Fibroblast of villous mesenchyme (primary cell): ENCODE results near the gene SLC2A8. TPM values are rescaled to one million over a fixed set of nuclear protein-coding genes. Genes with fewer than 3 reads are reported as not detected.
A peak's percentile ranks its signal among the peaks of the same experiment; 100 is the strongest.

Experiments
- DNase-seq: peaks from one replicate; pipeline ENCODE4 v3.0.0-alpha.2; 2010; ENCODE audit warnings: low read depth
- H3K4me3 ChIP-seq: 2 replicates; pipeline ENCODE4 v1.5.1; 2011; ENCODE audit warnings: low read depth, mild to moderate bottlenecking, low read length
- total RNA-seq: library from RNA; depleted of rRNA; stranded (reverse); fragments of >200 nt; gene quantifications from 2 replicates; pipeline ENCODE4 v1.2.3, GENCODE V29; 2012
- TF ChIP-seq, protein P1 (sequence below): IDR thresholded peaks from 2 replicates; pipeline ENCODE4 v1.5.1; 2012; ENCODE audit warnings: low read depth, mild to moderate bottlenecking, low read length; ENCODE audit not compliant: insufficient read depth

Gene SLC2A8
- total RNA-seq, 1 donor = 8.2 TPM

DNA sequence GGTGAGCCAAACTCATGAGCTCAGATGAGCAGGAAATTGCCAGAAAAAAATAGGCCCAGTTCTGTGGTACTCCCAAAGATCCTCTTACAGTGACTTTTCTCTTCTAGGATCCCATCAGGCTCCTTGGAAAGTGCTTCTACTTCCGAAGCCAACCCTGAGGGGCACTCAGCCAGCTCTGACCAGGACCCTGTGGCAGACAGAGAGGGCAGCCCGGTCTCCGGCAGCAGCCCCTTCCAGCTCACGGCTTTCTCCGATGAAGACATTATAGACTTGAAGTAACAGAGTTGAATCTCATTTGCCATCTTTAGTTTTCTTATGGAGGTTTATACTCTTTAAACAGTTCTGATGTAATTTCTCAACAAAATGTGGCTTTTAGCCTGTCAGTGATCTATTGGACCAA lies 4.0 kb upstream of the SLC2A8 start:
- no peak for DNase-seq

DNA sequence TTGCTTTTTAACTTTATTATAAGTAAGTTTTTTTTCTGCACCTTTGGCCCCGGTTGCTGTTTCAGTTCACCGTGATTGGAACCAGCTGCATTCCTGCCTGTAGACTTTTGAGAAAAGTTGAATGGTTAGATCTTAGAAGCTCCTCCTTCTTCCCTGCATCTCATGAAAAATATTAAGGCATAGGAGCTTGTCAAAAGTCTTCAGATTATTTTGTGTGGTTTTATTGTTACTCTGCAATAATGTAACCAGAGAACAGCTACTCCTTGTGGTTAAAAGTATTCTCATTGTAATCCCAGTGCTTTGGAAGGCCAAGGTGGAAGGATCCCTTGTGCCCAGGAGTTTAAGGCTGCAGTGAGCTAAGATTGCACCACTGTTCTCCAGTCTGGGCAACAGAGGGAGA lies 3.3 kb upstream of the SLC2A8 start:
- peak; percentile 28 for DNase-seq
- TF ChIP-seq, protein P1, sequence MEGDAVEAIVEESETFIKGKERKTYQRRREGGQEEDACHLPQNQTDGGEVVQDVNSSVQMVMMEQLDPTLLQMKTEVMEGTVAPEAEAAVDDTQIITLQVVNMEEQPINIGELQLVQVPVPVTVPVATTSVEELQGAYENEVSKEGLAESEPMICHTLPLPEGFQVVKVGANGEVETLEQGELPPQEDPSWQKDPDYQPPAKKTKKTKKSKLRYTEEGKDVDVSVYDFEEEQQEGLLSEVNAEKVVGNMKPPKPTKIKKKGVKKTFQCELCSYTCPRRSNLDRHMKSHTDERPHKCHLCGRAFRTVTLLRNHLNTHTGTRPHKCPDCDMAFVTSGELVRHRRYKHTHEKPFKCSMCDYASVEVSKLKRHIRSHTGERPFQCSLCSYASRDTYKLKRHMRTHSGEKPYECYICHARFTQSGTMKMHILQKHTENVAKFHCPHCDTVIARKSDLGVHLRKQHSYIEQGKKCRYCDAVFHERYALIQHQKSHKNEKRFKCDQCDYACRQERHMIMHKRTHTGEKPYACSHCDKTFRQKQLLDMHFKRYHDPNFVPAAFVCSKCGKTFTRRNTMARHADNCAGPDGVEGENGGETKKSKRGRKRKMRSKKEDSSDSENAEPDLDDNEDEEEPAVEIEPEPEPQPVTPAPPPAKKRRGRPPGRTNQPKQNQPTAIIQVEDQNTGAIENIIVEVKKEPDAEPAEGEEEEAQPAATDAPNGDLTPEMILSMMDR = peak; percentile 16
- H3K4me3 ChIP-seq = no peak overlapping the region

More for the DNA sequence above, 4.0 kb upstream of the SLC2A8 start:
- TF ChIP-seq, protein P1 = no peak
- no peak overlapping the region for H3K4me3 ChIP-seq

DNA sequence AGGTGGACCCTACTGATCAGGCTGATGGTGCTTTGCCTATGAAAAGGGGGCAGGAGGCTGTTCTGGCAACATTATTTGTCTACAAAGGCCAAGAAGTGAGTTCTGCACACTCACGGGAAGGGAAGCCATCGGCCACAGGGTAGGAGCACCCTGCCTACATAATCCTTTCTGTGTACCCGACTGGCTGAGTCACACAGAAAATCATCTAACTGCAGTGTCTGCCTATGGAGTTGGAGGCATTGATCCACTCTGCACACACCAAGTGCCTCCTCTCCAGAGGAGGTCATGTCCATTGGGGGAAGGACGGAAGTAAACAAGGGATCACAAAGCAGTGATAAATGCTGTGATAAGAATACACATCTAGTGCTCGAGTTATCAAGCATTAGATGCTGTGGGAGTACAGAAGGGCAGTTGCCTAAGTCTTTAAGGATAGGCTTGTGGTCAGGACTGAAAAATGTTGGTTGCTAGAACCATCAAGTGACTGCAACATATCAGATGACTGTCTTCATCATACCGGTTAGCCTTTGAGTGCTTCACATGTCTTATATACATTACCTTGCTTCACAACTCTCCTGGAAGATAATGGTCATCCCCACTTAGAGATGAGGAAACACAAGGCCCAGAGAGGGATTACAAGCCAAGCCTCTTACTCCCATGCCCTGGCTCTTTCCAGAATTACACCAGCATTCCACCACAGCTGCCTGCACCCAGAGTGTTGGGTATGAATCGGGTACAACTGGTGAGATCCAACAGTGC lies 1.3 kb upstream of the SLC2A8 start:
- TF ChIP-seq, protein P1 = no peak
- H3K4me3 ChIP-seq = no peak overlapping the region
- DNase-seq = peak; percentile 21

DNA sequence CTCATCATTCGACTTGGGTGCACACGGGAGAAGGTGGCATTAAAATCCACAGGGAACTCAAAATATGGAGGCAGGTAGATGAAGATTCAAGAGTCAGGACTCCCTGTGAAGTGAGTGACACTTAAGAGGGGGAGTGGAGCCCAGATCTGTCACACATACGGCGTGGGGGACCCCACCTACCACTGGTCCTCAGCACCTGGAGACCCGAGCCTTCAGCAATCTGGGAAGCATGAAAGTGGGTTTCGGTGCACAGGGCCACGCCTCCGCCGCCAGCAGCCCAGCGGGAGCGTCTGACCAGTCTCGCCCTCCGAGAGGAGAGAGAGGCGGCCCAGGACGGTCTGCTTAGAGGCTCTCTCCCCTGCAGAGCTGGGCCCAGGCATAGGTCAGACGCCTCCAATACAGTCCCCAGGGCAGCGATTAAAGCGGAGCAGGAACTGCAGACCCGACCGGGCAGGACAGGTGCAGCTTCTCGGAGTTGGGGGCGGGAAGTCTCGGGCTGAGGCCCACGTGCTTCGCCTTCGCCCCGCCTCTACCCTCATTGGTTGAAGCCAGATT lies 639 bp upstream of the SLC2A8 start:
- H3K4me3 ChIP-seq = peak overlapping the region; percentile 54
- TF ChIP-seq, protein P1 = no peak
- DNase-seq = no peak

DNA sequence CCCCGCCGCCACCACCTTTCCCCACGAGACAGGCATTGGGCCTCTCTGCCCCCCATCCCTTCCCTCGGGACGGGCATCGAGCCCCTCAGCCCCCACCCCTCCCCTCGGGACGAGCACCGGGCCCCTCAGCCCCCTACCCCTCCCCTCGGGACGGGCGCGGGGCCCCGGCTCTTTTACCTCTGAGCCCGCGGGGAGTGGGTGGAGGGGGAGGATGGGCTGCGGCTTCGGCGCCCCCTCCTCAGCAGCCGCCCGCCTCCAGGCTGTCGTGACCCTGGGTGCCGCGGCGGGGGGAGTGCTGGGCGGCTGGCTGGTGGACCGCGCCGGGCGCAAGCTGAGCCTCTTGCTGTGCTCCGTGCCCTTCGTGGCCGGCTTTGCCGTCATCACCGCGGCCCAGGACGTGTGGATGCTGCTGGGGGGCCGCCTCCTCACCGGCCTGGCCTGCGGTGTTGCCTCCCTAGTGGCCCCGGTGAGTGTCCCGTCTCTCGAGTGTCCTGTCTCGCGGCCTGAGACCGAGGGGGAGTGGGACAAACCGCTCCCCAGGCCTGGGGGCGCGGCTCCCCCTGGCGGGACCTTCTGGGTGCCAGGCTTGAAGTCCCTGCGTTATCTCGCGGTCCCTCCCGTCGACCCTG lies 791 bp downstream of the SLC2A8 start:
- TF ChIP-seq, protein P1 = peak; percentile 51
- peak; percentile 28 for DNase-seq
- peak overlapping the region; percentile 57 for H3K4me3 ChIP-seq

DNA sequence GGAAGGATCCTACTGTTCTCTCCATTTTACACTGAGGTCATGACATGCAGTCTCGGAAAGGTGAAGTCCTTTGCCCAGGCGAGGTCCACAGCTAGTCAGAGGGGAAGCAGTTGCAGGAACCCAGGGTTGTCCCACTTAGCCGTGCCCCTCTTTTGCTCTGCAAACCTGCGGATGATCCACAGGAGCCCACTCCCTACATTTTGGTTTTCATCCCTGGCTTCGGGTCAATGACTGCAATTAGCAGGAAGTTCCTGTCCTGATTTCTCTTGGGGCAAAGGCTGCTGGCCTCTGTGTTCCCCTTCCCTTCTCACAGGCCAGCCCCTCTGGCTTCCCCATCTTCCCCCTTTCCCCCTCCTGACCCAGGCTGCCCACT lies 1.3 kb downstream of the SLC2A8 start:
- TF ChIP-seq, protein P1 = no peak

More for the DNA sequence above, 1.3 kb downstream of the SLC2A8 start:
- peak overlapping the region; percentile 57 for H3K4me3 ChIP-seq
- DNase-seq = no peak
